HG03159 (cell line): ENCODE measurements around the gene LRRC36.

ENCODE experiments used
- ATAC-seq: cut with Tn5 transposase; IDR thresholded peaks from one replicate; pipeline ENCODE4 v1.9.1; 2021; ENCODE audit warnings: mild to moderate bottlenecking, moderate library complexity; ENCODE audit not compliant: unreplicated experiment

LRRC36 gene

DNA sequence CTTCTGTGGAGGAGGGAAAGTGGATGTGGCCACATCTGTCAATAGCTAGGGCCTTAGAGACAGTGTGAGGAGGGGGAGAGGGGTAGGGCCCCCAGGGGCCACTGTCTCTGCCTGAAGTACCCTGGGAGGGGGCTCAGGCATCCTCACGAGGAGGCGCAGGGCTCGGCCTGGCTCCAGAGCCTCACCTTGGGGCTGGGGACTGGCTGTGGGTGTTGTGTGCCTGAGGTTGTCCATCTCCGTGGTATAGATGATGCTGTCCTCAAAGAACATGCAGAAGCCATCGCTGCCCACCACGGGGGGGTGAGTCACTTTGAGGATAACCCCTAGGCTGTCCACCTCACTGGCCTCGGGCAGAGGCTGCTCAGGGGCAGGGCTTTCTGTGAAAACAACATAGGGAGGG is 35.2 kb upstream of the LRRC36 start:
- ATAC-seq = no peak

DNA sequence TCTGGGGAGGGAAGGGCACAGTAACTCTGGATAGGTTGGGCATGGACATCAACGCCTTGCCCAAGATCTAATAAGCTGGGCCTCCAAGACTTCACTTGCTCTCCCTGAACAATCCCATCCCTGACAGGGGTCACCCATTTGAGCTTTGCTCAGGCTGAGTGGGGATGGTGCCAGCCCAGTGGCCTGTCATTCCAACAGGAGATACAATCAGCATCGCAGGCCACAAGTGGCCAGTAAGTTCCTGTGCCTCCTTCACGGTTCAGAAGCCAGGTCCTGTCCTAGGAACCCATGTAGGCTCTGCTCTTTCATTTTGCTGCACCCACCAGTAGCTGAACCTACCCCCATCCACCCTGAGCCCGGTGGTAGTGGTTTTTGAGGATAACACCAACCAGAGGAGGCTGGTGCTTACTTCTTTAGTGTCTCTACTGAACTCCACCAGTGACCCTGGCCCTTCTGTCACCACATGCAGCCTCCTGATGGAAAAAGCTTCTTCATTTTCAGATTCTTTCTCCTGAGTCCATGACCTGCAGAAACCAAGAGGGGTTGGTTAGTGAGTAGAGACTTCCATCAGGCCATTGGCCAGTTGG is 32.4 kb upstream of the LRRC36 start:
- no peak for ATAC-seq

DNA sequence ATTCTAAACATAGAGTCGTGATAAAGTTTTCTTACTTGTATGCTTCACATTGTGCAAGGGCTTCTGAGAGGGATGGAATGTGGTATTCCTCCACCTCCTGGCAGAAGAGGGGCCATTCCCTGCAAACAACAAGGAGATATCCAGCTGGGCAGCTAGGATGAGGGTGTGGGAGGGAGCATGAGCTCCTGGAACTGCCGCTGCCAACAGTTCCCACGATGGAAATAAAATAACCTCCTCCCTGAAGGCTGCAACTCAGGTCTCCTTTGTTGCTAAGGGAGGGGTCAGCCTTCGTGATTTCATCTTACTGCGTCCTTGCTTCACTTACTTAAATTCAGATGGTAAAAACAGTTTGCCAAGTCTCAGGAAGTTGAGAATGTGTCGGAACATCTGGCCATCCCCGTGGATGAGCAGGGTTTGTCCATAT is 31.7 kb upstream of the LRRC36 start:
- no peak for ATAC-seq

DNA sequence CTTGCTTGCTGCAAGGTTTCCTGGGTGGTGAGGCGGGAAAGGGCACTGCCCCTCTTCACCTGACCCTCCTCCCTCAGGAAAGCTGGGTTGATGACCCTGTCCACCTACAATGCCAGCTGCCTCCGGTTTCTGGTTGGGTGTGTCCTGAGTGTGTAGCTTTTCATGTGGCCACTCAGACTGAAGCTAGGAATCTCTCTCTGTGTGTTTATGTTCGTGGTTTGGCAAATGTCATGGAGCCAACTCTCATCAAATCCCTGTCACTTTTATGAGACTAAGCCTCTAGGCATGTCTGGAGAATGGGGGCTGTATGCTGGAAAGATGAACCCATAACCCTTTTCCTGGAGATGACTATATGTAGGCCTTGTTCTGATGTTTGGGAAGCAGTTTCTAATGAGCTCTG is 30.2 kb upstream of the LRRC36 start:
- ATAC-seq = no peak

DNA sequence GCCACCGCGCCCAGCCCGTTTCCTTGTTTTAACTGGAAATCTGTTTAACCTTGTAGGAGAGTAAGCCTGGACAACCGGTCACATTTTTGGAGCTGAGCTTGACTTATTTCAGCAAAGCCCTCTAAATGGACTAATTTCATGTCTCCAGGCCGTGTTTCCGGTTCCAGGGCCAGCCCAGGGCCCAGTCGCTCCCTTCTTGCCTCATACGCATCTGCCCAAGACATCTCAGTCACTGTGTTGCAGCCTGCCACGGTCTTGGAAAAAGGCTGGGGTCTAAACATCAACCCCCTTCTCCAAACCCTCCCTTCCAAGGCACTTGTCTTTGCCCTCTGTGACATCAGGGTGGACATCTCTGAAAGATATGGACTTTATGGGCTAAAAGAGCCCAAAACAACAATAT is 28.3 kb upstream of the LRRC36 start:
- ATAC-seq = no peak

DNA sequence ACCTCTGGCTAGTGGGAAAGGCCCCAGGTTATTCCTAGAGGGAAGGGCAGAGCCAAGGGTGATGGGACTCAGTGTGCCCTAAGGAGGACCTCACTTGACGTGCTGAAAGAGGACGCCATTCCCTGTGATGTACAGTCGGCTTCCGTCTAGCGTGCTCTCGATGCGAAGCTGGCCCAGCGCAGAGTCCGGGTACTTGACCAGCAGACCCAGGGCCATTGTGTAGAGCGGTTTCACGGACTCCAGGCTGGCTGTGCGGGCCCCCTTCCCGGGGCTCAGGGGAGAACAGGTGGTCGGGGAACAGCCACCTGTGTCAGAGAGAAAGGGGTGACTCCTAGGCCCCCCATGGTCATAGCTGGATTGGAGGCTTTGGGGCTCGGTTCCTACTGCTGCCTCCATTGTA is 27.3 kb upstream of the LRRC36 start:
- ATAC-seq = no peak

DNA sequence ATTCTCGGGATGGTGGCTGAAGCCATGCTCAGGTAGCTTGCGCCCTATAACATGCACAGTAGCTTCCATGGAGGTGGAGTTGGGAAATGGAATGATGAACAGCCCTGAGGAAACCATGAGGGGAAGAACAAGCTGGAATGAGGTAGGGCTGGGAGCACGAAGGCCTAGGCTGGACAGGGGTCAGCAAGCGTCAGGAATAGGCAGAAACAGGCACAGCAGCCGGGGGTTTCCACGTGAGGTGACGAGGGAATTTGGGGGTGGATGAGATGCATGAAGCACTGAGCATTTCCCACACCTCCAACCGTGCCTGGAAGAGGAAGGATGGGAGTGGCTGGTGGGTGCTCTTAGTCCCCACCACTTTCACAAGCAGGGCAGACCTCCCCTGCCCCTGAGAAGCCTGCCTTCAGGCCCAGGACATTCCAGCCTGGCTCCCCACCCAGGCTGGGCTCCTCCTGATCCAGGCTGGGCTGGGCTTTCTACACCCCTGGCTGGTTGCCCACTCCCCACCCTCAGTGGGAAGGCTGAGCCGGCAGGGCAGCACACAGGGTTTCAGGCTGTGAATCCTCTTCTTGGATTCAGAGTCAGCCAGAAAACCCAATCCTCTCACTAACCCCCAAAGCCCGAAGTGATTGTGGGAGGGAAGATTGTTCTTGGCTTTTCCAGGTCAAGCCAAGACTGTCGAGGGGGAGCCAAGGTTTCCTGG is 25.4 kb upstream of the LRRC36 start:
- ATAC-seq = no peak

DNA sequence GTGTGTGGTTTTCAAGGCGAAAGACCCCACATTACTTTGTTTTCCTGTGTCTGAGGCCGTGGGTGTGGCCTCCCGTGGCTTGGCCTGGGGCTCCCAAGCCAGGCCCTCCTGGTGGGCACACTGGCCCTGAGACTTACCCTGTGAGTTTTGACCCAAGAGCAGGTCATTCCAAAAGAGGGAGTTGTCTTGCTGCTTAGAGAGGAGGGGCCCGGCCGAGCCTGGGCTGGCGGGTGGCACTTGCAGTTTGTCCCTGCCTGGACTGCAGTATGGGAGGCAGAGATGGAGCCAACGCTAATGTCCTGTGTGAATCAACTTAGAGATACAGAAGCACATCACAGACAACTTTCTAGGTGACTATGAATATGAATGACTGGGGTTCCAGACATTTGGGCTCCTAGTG is 24.5 kb upstream of the LRRC36 start:
- ATAC-seq = no peak

DNA sequence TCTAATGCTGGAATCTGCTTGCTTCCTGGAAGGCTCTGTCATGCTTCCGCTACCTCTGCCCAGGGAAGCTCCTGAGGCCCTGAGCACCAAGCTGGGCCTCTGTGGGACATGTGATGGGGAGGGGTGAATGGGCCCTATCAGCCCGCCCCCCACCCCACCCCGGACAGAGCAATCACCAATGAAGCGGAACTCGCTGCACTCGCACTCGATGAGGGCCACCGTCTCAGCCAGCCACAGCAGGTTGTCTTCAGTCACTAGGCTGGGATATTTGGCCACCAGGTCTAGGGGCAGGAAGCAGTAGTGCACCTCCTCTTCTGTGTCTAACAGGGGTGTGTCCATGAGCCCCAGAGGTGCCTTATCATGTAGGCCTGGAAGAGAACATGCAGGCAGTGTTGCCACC is 23.6 kb upstream of the LRRC36 start:
- no peak for ATAC-seq

DNA sequence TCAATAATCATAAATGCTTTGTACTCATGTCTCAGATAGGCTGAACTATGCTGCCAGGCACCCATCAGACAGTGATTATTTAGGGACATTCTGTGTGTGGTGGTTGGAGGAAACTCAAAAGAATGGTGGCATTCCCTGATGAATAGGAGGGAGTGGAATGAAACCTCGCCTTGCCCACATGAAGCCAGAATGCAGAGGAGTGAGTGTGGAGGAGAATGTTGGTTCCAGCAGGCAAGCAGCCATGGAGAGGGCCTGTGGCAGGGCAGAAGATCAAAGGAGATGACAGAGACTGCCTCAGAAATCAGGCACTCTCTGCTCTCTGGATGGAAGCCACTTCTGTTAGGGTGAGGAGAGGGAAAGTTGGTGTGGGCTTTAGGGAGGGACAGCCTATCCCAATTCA is 22.6 kb upstream of the LRRC36 start:
- no peak for ATAC-seq

DNA sequence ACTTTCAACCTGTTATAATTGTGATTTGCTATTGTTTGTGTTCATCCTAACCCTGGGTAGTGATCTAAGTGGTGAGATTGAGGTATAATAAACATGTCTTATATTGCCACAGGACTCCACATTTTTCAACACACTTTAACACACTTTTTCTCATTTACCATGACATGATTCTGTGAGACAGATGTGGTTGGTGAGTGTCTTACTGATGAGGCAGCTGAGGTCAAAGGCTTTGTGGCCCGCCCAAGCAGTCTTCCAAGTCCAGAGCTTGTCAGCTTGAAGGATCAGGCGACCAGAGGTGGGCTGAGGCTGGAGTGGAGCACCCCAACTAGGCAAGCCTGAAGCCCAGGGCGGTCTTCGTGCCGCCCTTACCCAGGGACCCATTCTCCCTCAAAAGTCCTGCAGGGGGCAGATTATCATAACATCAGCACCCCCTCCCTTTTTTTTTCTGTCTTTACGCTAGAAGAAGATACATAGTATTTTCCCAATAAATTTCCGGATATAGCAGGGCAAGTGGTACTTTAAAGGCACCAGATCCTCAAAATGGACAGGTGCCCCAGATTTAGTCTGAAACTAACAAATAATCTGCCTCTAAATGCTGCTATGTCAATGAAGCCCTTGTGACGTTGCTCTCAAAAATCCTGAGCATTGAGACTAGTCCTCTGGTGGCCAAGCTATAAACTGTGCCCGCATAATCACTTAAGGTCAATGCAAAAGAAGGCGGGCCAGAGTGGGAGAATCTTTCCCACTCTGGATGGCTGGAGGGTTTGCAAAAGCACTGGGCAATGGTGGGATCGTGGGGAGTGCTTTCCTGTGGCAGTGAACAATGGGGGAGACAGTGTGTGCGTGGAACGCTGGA is 21.2 kb upstream of the LRRC36 start:
- ATAC-seq = no peak

DNA sequence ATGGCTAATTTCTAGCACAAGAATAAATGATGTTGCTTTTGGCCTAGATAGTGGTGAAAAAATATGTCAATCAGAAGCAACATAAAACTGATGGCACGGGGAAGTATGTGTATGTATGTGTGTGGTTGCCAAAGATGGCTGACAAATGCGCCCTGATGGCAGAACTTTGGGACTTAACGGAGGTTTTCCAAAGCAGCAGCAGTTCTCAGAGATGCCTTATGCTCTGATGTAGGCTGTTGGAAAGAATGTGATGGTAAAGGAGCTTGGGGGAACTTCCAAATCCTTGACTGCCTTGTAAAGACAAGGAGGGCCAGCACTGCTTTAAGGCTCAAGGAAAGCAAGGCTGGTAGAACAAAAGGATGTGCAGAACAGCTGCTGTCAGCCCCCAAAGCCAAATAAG is 16.1 kb upstream of the LRRC36 start:
- ATAC-seq = no peak

DNA sequence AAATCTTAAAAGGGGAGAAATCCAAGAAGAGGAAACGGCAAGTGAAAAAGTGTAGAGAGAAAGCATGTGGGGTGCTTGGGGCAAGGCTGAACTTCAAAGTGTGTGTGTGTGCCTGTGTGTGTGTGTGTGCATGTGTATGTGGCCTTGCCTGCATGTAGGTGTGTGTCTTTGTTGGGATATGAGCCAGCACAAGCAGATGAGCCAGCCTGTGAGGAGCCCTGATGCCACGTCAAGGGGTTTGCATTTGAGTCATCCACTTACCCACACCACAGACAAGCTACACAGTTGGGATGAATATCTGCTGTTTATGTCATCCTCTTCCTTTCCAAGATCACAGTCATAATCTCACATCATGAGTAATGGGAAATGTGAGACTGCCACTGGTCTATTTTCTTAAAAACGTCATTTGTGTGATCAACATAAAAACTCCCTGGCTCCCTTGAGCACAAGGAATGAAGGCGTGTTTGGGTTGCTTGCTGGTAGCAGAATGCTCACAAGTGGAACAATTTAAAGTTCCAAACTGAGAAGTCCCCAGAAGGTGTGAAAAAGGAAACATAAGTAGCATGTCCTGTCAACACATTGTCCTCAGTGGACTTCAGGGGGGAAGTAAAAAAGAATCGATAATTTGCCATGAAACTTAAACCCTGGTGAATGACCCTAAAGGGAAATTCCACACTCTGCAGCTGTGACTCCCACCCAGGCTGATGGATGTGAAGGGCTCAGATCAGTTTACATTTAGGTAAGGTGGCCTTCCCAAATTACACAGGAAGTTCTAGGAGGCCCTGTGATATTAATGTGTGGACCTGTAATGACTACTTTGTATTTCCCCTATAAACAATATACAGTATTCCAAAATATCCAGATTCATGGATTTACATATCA is 14.8 kb upstream of the LRRC36 start:
- no peak for ATAC-seq

DNA sequence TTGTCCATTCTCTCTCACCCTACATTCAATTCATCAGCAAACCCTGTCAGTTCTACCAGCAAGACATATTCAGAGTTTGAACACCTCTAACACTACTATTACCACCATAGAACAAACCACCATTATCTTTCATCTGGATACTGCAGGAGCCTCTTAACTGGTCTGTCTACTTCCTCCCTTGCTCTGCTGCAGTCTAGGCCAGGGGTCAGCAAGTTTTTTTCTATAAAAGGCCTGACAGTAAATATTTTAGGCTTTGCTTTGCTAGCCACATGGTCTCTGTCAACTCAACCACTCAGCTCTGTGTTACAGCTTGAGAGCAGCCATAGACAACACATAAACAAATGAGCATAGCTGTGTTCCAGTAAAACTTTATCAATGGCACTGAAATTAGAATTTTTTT is 13.9 kb upstream of the LRRC36 start:
- no peak for ATAC-seq

DNA sequence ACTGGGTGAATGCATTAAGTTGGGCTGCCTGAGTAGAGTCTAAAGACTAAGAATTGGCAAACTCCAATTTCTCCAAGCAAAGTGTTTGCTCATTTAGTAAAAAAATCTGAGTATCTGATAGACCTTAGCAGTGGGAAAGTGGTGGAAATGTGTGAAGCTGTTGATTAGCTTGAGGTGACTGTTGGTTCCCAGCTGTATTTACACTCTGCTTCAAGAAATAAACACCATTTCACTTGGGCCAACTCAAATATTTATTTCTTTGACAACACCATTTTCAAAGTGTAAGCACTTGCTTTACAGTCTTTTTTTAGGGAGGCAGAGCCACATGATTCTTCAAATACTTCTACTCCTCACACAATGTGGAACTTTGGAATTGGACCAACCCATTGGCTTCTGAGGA is 8.8 kb upstream of the LRRC36 start:
- no peak for ATAC-seq

DNA sequence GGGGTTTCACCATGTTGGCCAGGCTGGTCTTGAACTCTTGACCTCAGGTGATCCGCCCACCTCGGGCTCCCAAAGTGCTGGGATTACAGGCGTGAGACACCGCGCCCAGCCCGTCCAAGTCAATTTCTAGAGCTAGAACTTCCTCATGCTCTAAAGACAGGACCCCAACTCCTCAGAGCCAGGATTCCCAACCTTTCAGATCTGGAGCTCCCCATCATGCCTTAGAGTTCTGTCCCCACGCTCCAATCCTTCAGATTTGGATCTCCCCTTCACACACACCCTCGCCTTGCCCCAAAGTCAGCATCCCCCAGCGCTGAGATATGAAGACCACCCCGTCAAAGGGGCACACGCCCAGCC is 522 bp upstream of the LRRC36 start:
- no peak for ATAC-seq

DNA sequence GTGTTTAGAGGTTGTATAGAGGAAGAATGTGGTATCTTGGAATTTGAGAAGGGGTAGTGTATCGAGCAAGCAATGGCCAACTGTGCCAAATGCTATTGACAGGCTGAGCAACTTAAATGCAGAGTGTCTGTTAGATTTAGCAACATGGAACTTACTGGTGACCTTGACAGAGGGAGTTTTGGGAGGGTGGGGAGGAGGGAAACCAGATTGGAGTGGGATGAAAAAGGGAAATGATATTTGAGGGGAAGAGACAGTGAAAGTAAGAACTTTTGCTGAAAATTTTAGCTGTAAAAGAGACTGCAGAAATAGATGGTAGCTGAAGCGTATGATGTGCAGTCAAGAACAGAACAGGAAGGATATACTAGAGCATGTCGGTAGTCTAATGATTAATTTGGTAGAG is 1.1 kb downstream of the LRRC36 start:
- no peak for ATAC-seq

DNA sequence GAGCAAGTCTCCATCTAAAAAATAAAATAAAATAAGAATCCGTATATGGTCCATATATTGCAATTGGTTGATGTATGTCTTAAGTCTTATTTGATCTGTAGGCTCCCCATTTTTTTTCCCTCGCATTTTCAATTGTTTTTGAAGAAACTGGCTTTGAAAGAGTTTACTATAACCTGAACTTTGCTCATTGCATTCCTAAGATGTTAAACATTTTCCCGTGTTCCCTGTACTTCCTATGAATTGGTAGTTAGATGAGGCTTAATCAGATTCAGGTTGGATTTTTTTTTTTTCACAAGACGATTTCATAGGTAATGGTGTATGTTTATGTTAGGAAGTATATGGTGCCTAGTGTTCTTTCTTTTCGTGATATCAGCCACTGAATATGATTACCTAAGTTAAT is 3.3 kb downstream of the LRRC36 start:
- ATAC-seq = no peak

DNA sequence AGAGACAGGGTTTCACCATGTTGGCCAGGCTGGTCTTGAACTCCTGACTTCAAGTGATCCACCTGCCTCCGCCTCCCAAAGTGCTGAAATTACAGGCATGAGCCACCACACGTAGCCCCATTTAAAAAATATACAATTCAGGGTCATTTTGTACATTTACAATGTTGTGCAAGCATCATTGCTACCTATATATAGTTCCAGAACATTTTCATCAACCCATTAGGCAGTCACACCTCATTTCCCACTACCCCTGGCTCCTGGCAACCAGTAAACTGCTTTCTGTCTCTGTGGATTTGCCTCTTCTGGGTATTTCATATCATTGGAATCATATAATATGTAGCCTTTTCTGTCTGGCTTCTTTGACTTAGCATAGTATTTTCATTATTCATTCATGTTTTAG is 6.7 kb downstream of the LRRC36 start:
- ATAC-seq = no peak

DNA sequence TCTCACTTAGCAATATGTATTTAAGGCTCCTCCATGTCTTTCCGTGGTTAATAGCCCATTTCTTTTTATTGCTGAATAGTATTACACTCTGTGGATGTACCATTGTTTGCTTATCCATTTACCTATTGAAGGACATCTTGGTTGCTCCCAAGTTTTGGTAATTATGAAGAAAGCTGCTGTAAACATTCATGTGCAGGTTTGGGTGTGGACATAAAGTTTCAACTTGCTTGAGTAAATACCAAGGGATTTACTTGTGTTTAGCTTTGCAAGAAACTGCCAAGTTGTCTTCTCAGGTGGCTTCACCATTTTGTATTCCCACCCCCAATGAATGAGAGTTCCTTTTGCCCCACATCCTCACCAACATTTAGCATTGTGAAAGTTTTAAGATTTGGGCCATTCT is 9.5 kb downstream of the LRRC36 start:
- no peak for ATAC-seq

DNA sequence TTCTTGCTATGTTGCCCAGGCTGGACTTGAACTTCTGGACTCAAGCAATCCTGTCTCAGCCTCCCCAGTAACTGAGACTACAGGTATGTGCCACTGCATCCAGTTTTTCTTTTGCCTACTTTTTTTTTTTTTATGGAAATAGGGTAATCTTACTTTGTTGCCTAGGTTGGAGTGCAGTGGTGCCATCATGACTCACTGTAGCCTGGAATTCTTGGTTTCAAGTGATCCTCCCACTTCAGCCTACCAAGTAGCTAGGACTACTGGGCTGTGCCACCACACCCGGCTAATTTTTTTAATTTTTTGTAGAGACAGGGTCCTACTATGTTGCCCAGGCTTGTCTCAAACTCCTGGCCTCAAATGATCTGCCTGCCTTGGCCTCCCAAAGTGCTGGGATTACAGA is 10.0 kb downstream of the LRRC36 start:
- ATAC-seq = no peak
